Activated T-cell treated with anti-CD3 and anti-CD28 coated beads for 24 hours (primary cell): ENCODE measurements around the gene FAM161B.
"Not testable (repeated sequence)": the region's sequence is repeated elsewhere in the genome, so short reads cannot be mapped to it uniquely, and the experiment has no call there.

Experiments
- DNase-seq: peaks from one replicate; pipeline ENCODE4 v3.0.0-alpha.2; 2020; ENCODE audit warnings: low read depth

FAM161B gene

GRCh38 chr14:73944432-73945158 lies 5.3 kb downstream of the FAM161B start:
- no peak for DNase-seq

- no peak for DNase-seq
Observed at GRCh38 chr14:73943083-73943482, 6.8 kb downstream of the FAM161B start.

GRCh38 chr14:73942180-73942579 lies 7.7 kb downstream of the FAM161B start:
- DNase-seq: no peak

DNA sequence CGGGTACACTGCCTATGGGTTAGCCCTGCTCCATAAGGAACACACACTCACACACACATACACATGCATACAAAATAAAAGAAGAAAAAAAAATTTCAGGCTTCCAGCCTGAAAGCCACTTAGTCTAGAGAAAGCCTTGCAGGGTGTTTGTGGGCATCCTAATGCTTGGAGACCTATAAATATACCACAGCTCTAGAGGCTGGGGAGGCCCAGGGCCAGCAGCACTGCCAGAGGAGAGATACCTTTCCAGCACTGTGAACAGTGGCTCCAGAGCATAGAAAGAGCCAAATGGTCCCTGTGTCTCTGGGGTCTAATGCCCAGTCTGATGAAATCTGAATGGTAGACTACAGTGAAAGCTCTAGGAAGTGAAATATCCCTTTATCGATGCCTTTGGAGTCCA lies 12.9 kb downstream of the FAM161B start:
- no peak for DNase-seq

GRCh38 chr14:73936548-73936947 lies 13.3 kb downstream of the FAM161B start:
- no peak for DNase-seq

- no peak for DNase-seq
Observed at GRCh38 chr14:73935666-73936065, 14.2 kb downstream of the FAM161B start.

DNA sequence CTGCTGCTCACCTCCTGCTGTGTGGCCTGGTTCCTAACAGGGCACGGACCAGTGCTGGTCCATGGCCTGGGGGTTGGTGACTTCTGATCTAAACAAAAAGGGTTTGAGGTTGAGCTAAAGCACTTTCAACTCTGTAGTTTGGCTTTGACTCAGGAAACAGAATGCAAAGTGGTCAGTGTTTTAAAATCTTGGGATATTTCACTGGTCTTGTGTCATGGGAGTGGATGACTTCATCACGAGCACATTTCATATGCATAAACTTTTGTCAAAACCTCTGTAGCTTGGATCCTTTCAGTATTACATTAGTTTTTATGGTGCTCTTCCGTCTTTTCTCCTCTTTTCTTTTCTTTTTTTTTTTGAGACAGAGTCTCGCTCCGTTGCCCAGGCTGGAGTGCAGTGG lies 25.6 kb downstream of the FAM161B start:
- no peak for DNase-seq

GRCh38 chr14:73919457-73919856 lies 30.4 kb downstream of the FAM161B start:
- not testable (repeated sequence) for DNase-seq

- no peak for DNase-seq
Observed at GRCh38 chr14:73916324-73916723, 33.6 kb downstream of the FAM161B start.

DNA sequence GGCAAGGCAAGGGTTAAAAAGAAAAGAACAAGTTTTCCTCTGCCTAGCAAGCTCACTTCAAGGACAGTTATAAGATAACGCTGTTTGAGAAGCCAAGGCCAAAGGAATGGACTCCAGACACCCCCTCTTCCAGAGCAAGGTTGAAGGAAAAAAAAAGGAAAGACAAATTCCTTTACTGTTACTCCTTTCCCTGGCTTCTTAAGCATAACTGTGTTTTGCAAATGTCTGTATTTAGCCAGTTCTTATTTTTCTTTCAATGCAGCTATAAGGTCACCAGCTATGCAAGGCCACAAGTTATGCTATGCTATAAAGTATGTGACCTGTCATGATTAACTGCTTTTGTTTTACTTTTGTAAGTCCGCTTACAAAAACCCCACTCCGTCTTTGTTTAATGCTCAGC lies 36.6 kb downstream of the FAM161B start:
- DNase-seq: no peak

DNA sequence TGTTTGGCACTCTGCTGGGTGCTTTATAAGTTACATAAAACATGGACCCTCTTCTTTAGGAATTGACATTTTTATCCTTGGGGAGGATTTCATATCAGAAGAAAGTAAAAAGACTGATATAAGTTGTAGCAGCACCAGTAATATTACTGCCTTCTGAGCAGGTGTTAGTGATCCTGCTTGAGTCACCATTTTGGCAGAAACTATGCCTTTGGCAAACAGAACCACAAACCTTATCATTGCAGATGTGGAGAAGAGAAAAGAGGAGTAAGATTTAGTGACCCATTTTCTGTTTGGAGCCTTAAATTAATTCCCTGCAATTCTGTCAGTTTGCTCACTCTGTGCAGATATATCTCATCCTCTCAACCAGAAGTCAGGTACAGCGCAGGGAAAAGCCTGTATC lies 40.2 kb downstream of the FAM161B start:
- no peak for DNase-seq

- DNase-seq: no peak
Observed at GRCh38 chr14:73903028-73903427, 46.9 kb downstream of the FAM161B start.

GRCh38 chr14:73896521-73896920 lies 53.4 kb downstream of the FAM161B start:
- DNase-seq: no peak

GRCh38 chr14:73895939-73896338 lies 54.0 kb downstream of the FAM161B start:
- no peak for DNase-seq

GRCh38 chr14:73894180-73894687 lies 55.7 kb downstream of the FAM161B start:
- DNase-seq: not testable (repeated sequence)

DNA sequence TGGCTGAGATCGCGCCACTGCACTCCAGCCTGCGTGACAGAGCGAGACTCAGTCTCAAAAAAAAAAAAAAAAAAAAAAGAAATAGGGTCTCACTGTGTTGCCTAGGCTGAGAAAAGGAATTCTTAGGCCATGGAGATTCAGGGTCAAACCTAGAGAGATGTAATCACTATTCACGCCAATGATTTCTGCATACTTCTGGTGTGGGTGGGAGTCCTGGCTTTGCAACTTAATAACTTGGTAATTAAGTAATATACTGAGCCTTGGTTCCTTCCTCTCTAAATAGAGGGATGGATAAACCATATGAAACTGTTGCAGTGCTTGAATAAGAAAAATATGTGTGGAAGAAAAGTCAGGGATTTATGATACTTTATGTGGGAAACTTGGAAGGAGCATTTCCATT lies 60.5 kb downstream of the FAM161B start:
- DNase-seq: no peak

- DNase-seq: no peak
Observed at GRCh38 chr14:73888971-73889370, 60.9 kb downstream of the FAM161B start.

GRCh38 chr14:73888460-73888725 lies 61.5 kb downstream of the FAM161B start:
- DNase-seq: no peak

DNA sequence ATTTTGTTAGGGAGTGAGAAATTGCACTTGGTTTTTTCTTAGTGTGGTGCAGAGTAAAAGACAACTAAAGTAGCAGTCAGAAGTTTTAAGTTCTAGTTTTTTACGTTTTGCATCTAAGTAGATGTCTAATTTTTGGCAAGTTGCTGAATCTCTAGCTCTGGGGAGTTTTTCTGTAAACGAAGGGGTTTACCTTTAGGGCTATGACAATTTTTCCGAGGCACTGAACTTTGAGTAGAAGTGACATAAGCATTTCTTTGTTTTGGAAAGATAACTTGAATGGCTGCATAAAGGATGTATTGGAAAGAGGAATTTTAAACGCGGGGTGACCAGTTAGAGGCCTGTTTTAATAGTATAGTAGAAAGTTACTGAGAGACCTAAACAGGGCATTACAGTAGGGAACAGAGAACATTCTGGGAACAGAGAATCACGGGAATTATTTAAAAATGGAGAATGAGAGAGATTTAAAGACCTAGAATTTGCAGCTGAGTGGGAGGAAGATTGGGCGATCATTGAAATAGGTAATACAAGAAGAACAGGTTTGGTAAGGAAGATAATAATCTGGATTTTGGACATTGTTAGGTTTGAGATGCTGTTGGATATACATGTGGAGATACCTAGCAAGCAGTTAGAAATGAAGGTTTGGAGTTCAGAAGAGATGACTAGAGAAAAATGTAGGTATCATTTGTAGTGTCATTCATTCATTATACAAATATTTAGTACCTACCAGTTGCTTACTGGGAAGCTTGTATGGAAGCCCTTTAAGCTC lies 62.0 kb downstream of the FAM161B start:
- no peak for DNase-seq

DNA sequence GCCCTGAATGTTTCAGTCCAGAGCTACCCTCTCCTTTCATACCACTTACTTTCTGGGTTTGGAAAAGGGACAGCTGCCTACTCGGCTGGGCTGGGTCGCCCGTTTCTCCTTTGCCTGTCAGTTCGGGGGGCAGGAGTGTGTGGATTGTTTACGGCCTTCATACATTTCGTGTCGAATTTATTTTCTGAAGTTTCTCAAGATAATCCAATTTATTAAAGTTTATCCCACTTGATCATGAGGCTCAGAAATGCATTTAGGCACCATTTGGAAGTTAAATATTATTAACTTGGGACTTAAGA lies 62.6 kb downstream of the FAM161B start:
- no peak for DNase-seq

- peak; percentile 90 for DNase-seq
Observed at GRCh38 chr14:73886449-73887317, 63.2 kb downstream of the FAM161B start, which contains the start of gene ZNF410. Gene ZNF410 (plus strand): TSS chr14:73886859. CDS start chr14:73892176, 5,317 bp downstream.

- DNase-seq: no peak
Observed at GRCh38 chr14:73884438-73885190, 65.3 kb downstream of the FAM161B start.
